K562 (cell line): ENCODE results near the gene CDC42EP2. TPM values are rescaled to one million over a fixed set of nuclear protein-coding genes. Genes with fewer than 3 reads are reported as not detected.

Experiments
- ARID1B ChIP-seq: fragments of 450-650 bp; IDR thresholded peaks from 2 replicates; pipeline ENCODE4 v1.6.1; 2016; ENCODE audit warnings: antibody characterized with exemption, mild to moderate bottlenecking, inconsistent platforms
- ATF7 ChIP-seq: fragments of 450-650 bp; IDR thresholded peaks from 2 replicates; pipeline ENCODE4 v1.7.1; 2014; ENCODE audit warnings: mild to moderate bottlenecking, moderate library complexity
- CBX5 ChIP-seq: IDR thresholded peaks from 2 replicates; pipeline ENCODE4 v1.6.1; 2014; ENCODE audit warnings: low read depth, borderline replicate concordance
- COPS2 ChIP-seq: fragments of 450-650 bp; conservative IDR thresholded peaks from 2 replicates; pipeline ENCODE4 v1.6.1; 2016; ENCODE audit warnings: mild to moderate bottlenecking, moderate library complexity
- CTBP1 ChIP-seq: fragments of 450-650 bp; IDR thresholded peaks from 2 replicates; pipeline ENCODE4 v1.6.1; 2016; ENCODE audit warnings: borderline replicate concordance
- E2F1 ChIP-seq: sonication (generic); formaldehyde crosslinking; IDR thresholded peaks from 2 replicates; pipeline ENCODE4 v1.8.1; 2023; ENCODE audit warnings: mild to moderate bottlenecking, missing genetic modification reagents, moderate library complexity
- FOSL1 ChIP-seq: fragments of 200-800 bp; sonication (Bioruptor generic); conservative IDR thresholded peaks from 2 replicates; pipeline ENCODE4 v1.6.1; 2016; ENCODE audit warnings: missing genetic modification characterization, missing compliant biosample characterization
- NCOA4 ChIP-seq: fragments of 450-650 bp; IDR thresholded peaks from 2 replicates; pipeline ENCODE4 v1.6.1; 2018; ENCODE audit warnings: mild to moderate bottlenecking; ENCODE audit not compliant: partially characterized antibody
- NFATC3 ChIP-seq: fragments of 450-650 bp; IDR thresholded peaks from 2 replicates; pipeline ENCODE4 v1.6.1; 2017; ENCODE audit warnings: mild to moderate bottlenecking
- SIN3A ChIP-seq, 2 experiments: fragments of 150-350 bp in 1 of 2; IDR thresholded peaks; 2 replicates each; pipeline ENCODE4 v1.6.1; 2011 to 2016; ENCODE audit warnings: borderline replicate concordance in 2 of 2, low read depth in 2 of 2, low read length in 2 of 2, mild to moderate bottlenecking in 2 of 2, moderate library complexity in 2 of 2; ENCODE audit not compliant: control insufficient read depth in 1 of 2
- SNAPC5 ChIP-seq: fragments of 250-450 bp; sonication (Bioruptor Pico); IDR thresholded peaks from 2 replicates; pipeline ENCODE4 v1.8.0; 2021; ENCODE audit warnings: moderate library complexity, mild to moderate bottlenecking, inconsistent platforms
- SNIP1 ChIP-seq: fragments of 450-650 bp; IDR thresholded peaks from 2 replicates; pipeline ENCODE4 v1.7.1; 2017; ENCODE audit warnings: low read depth, mild to moderate bottlenecking
- SRSF3 ChIP-seq: fragments of 200-400 bp; formaldehyde crosslinking; IDR thresholded peaks from 2 replicates; pipeline ENCODE4 v1.6.1; 2016; ENCODE audit warnings: mild to moderate bottlenecking, low read length, moderate library complexity; ENCODE audit not compliant: insufficient read depth
- TCFL5 ChIP-seq: fragments of 250-450 bp; sonication (Bioruptor Pico); conservative IDR thresholded peaks from 2 replicates; pipeline ENCODE4 v1.6.1; 2021; ENCODE audit warnings: mild to moderate bottlenecking, moderate library complexity, matching md5 sums
- YY1 ChIP-seq, 3 experiments: IDR thresholded peaks; 2 replicates each; pipeline ENCODE4 v1.6.1; 2011; ENCODE audit warnings: low read length in 2 of 3, mild to moderate bottlenecking in 2 of 3, moderate library complexity in 2 of 3, borderline replicate concordance in 1 of 3, control low read depth in 1 of 3, low read depth in 1 of 3; ENCODE audit not compliant: insufficient read depth in 3 of 3, insufficient replicate concordance in 2 of 3, control insufficient read depth in 1 of 3, insufficient read length in 1 of 3; ENCODE audit errors: extremely low read depth in 1 of 3
- ZFPM2 ChIP-seq: fragments of 250-450 bp; sonication (Bioruptor Pico); IDR thresholded peaks from 2 replicates; pipeline ENCODE4 v1.5.1; 2022; ENCODE audit warnings: mild to moderate bottlenecking
- ZNF134 ChIP-seq: fragments of 250-450 bp; sonication (Bioruptor Pico); conservative IDR thresholded peaks from 2 replicates; pipeline ENCODE4 v1.4.0; 2020
- ZNF3 ChIP-seq: fragments of 250-450 bp; sonication (Bioruptor Pico); IDR thresholded peaks from 2 replicates; pipeline ENCODE4 v1.5.0; 2021; ENCODE audit warnings: mild to moderate bottlenecking, moderate library complexity
- ZNF75A ChIP-seq: fragments of 450-650 bp; formaldehyde crosslinking; IDR thresholded peaks from 2 replicates; pipeline ENCODE4 v1.4.0; 2020; ENCODE audit warnings: mild to moderate bottlenecking
- polyA plus RNA-seq, 8 experiments: library from polyadenylated mRNA; depleted of rRNA in 4 of 8; stranded (reverse) in 5 of 8; unstranded in 3 of 8; fragments of >200 nt; fragmentation: Nextera tagmentation in 2 of 8; fragmentation: Illumina TruSeq in 1 of 8; extraction: Ambion mirVana in 2 of 8; extraction: Trizol in 1 of 8; gene quantifications; 2 replicates each; pipeline versions ENCODE4 v1.2.1 to v1.2.3, GENCODE V29; 2011 to 2014; ENCODE audit warnings: inconsistent platforms in 1 of 8, missing spikeins in 1 of 8
- total RNA-seq, 7 experiments: library from RNA; depleted of rRNA in 6 of 7; stranded (reverse); fragments of >200 nt in 6 of 7; fragmentation: Illumina TruSeq in 2 of 7; extraction: Trizol in 2 of 7; gene quantifications; 2 replicates each; pipeline versions ENCODE4 v1.2.1 to v1.2.3, GENCODE V29; 2011 to 2021; ENCODE audit warnings: low replicate concordance in 1 of 7
- TF ChIP-seq, protein P1 (sequence below): fragments of 250-450 bp; sonication (Bioruptor Pico); IDR thresholded peaks from 2 replicates; pipeline ENCODE4 v1.5.0; 2020; ENCODE audit warnings: mild to moderate bottlenecking, borderline replicate concordance
- TF ChIP-seq, protein P2 (sequence below): fragments of 450-650 bp; formaldehyde crosslinking; IDR thresholded peaks from 2 replicates; pipeline ENCODE4 v1.4.0; 2020; ENCODE audit warnings: mild to moderate bottlenecking, moderate library complexity
- TF ChIP-seq, protein P3 (sequence below): sonication (generic); formaldehyde crosslinking; IDR thresholded peaks from 2 replicates; pipeline ENCODE4 v1.8.0; 2022; ENCODE audit warnings: missing genetic modification reagents, mild to moderate bottlenecking, borderline replicate concordance

CDC42EP2 gene
- total and polyA plus RNA-seq, 9 of the 15 experiments (the other 6 are each of a cell fraction or from before 2014, with no cell fraction given), result 0.27 to 3.5 (median 0.83) TPM; not detected in 1

GRCh38 chr11:65366340-65366773, 51.7 kb downstream of the CDC42EP2 start (continued):
- TF ChIP-seq, protein P1, sequence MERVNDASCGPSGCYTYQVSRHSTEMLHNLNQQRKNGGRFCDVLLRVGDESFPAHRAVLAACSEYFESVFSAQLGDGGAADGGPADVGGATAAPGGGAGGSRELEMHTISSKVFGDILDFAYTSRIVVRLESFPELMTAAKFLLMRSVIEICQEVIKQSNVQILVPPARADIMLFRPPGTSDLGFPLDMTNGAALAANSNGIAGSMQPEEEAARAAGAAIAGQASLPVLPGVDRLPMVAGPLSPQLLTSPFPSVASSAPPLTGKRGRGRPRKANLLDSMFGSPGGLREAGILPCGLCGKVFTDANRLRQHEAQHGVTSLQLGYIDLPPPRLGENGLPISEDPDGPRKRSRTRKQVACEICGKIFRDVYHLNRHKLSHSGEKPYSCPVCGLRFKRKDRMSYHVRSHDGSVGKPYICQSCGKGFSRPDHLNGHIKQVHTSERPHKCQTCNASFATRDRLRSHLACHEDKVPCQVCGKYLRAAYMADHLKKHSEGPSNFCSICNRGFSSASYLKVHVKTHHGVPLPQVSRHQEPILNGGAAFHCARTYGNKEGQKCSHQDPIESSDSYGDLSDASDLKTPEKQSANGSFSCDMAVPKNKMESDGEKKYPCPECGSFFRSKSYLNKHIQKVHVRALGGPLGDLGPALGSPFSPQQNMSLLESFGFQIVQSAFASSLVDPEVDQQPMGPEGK (CRISPR knock-in tag), result no peak
- TF ChIP-seq SNIP1 (no peak), ZNF134 (CRISPR knock-in tag) (no peak), E2F1 (CRISPR knock-in tag) (no peak), YY1 (IDR thresholded peaks at IDR 0.05; ENCODE audit: borderline replicate concordance in 1 of 3, control insufficient read depth in 1 of 3, extremely low read depth in 1 of 3, insufficient read depth in 3 of 3, insufficient read length in 1 of 3, insufficient replicate concordance in 2 of 3, low read depth in 1 of 3, low read length in 2 of 3) (no peak), CBX5 (no peak), FOSL1 (no peak), SIN3A (IDR thresholded peaks at IDR 0.05; ENCODE audit: borderline replicate concordance in 2 of 2, control insufficient read depth in 1 of 2, low read depth in 2 of 2, low read length in 2 of 2) (no peak), CTBP1 (peak; percentile 14; the same call in 1 of the 2 replicates), ZNF75A (CRISPR knock-in tag) (no peak), TCFL5 (CRISPR knock-in tag) (no peak), NFATC3 (no peak), SRSF3 (no peak), ARID1B (peak; percentile 39; the same call in 1 of the 2 replicates), ZFPM2 (no peak), ZNF3 (CRISPR knock-in tag) (no peak), SNAPC5 (CRISPR knock-in tag) (no peak), NCOA4 (no peak), COPS2 (no peak), ATF7 (peak; percentile 39; the same call in 1 of the 2 replicates)
- TF ChIP-seq, protein P2, sequence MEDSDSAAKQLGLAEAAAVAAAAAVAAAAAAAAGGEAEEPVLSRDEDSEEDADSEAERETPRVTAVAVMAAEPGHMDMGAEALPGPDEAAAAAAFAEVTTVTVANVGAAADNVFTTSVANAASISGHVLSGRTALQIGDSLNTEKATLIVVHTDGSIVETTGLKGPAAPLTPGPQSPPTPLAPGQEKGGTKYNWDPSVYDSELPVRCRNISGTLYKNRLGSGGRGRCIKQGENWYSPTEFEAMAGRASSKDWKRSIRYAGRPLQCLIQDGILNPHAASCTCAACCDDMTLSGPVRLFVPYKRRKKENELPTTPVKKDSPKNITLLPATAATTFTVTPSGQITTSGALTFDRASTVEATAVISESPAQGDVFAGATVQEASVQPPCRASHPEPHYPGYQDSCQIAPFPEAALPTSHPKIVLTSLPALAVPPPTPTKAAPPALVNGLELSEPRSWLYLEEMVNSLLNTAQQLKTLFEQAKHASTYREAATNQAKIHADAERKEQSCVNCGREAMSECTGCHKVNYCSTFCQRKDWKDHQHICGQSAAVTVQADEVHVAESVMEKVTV (CRISPR knock-in tag), result peak; percentile 85
- TF ChIP-seq, protein P3, sequence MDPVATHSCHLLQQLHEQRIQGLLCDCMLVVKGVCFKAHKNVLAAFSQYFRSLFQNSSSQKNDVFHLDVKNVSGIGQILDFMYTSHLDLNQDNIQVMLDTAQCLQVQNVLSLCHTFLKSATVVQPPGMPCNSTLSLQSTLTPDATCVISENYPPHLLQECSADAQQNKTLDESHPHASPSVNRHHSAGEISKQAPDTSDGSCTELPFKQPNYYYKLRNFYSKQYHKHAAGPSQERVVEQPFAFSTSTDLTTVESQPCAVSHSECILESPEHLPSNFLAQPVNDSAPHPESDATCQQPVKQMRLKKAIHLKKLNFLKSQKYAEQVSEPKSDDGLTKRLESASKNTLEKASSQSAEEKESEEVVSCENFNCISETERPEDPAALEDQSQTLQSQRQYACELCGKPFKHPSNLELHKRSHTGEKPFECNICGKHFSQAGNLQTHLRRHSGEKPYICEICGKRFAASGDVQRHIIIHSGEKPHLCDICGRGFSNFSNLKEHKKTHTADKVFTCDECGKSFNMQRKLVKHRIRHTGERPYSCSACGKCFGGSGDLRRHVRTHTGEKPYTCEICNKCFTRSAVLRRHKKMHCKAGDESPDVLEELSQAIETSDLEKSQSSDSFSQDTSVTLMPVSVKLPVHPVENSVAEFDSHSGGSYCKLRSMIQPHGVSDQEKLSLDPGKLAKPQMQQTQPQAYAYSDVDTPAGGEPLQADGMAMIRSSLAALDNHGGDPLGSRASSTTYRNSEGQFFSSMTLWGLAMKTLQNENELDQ (CRISPR knock-in tag), result no peak
